Left lobe of liver (tissue), 2 donors: ENCODE measurements around the gene SFXN3. TPM values are rescaled to one million over a fixed set of nuclear protein-coding genes. Genes with fewer than 3 reads are reported as not detected.

Experiments
- ATAC-seq: fragments of 200-7000 bp; cut with Tn5 transposase; one replicate; pipeline ENCODE4 v1.9.1; 2020; ENCODE audit warnings: mild to moderate bottlenecking, moderate library complexity
- DNase-seq: peaks from one replicate; pipeline ENCODE4 v3.0.0-alpha.2; 2020; ENCODE audit warnings: low spot score
- total RNA-seq: library from RNA; stranded (reverse); gene quantifications from one replicate; pipeline ENCODE4 v1.2.1, GENCODE V29; 2021
- donor health status: DM: no; HTN: no; CAD: no; lungs with moderate emphysema.
- donor health status: DM: no; HTN: yes; CAD: no.

SFXN3 gene
- total RNA-seq, result 5.2 TPM

- ATAC-seq (peak; percentile 95), DNase-seq (peak; percentile 98)
These were observed at the start of gene SFXN3, which contains the start of gene PDZD7 for GRCh38 chr10:101031128-101031795. SFXN3 (plus strand) TSS chr10:101031234; CDS start chr10:101034695, 3,461 bp downstream. PDZD7 (minus strand) TSS chr10:101031129; CDS start chr10:101030219, 910 bp downstream.

GRCh38 chr10:100982916-100983830, 47.9 kb upstream of the SFXN3 start:
- no peak for ATAC-seq
- no peak for DNase-seq

- DNase-seq, result no peak
- no peak for ATAC-seq
These were observed 47.0 kb upstream of the SFXN3 start for GRCh38 chr10:100983868-100984671.

GRCh38 chr10:100984672-100985177, 46.3 kb upstream of the SFXN3 start:
- ATAC-seq, result no peak
- no peak for DNase-seq

- DNase-seq, result no peak
- ATAC-seq, result peak; percentile 4
These were observed 45.7 kb upstream of the SFXN3 start for GRCh38 chr10:100985336-100985735.

GRCh38 chr10:100986623-100986951, 44.4 kb upstream of the SFXN3 start:
- ATAC-seq, result peak; percentile 31
- no peak for DNase-seq

GRCh38 chr10:100986952-100987684, 43.9 kb upstream of the SFXN3 start, which contains the start of the genes MRPL43 and TWNK:
MRPL43 (minus strand) TSS chr10:100987497; CDS start chr10:100987443, 54 bp downstream.
TWNK (plus strand) TSS chr10:100987543; CDS start chr10:100988211, 668 bp downstream.
- DNase-seq (peak; percentile 88), ATAC-seq (peak; percentile 81)

- no peak for ATAC-seq
These were observed 43.4 kb upstream of the SFXN3 start for GRCh38 chr10:100987685-100988049.

GRCh38 chr10:100988166-100988565, 42.9 kb upstream of the SFXN3 start:
- no peak for DNase-seq
- ATAC-seq, result no peak

More at GRCh38 chr10:100987685-100988049, 43.4 kb upstream of the SFXN3 start:
- no peak for DNase-seq

GRCh38 chr10:100989088-100989487, 41.9 kb upstream of the SFXN3 start:
- no peak for ATAC-seq

GRCh38 chr10:100993986-100994708, 36.9 kb upstream of the SFXN3 start:
- DNase-seq (no peak), ATAC-seq (no peak)

More at GRCh38 chr10:100989088-100989487, 41.9 kb upstream of the SFXN3 start:
- no peak for DNase-seq

GRCh38 chr10:100995181-100995580, 35.9 kb upstream of the SFXN3 start:
- DNase-seq (no peak), ATAC-seq (no peak)

GRCh38 chr10:100996678-100997359, 34.2 kb upstream of the SFXN3 start:
- DNase-seq (no peak), ATAC-seq (peak; percentile 9)

- DNase-seq (peak; percentile 85), ATAC-seq (peak; percentile 71)
These were observed 33.5 kb upstream of the SFXN3 start for GRCh38 chr10:100997360-100998182.

GRCh38 chr10:100998183-100998990, 32.6 kb upstream of the SFXN3 start:
- DNase-seq (peak; percentile 85), ATAC-seq (peak; percentile 57)

- ATAC-seq (peak; percentile 73), DNase-seq (peak; percentile 85)
These were observed 31.9 kb upstream of the SFXN3 start for GRCh38 chr10:100998991-100999741.
